Measurements from ENCODE around the gene TMEM72.

GRCh38 chr10:44914891-44915290 lies 3.8 kb downstream of the TMEM72 start:
- TF ChIP-seq CTCF (conservative IDR thresholded peaks at IDR 0.05; ENCODE audit: low read length) (no peak), EZH2phosphoT487 (IDR thresholded peaks at IDR 0.05; ENCODE audit: borderline replicate concordance) (no peak)
